T-cell (primary cell): ENCODE measurements around the gene SLC22A12. TPM values are rescaled to one million over a fixed set of nuclear protein-coding genes. Genes with fewer than 3 reads are reported as not detected.
"Not testable (repeated sequence)": the region's sequence is repeated elsewhere in the genome, so short reads cannot be mapped to it uniquely, and the experiment has no call there.

Source experiments
- ATAC-seq, 4 experiments: fragments of 200-7000 bp in 3 of 4; fragments of 150-1000 bp in 1 of 4; cut with Tn5 transposase; replicated peaks in 1 of 4; 1 replicate in 3 of 4; 2 replicates in 1 of 4; pipeline ENCODE4 v1.10.0; 2021; ENCODE audit warnings: moderate library complexity in 3 of 4, mild to moderate bottlenecking in 2 of 4, moderate number of reproducible peaks in 1 of 4
- CTCF ChIA-PET, 2 donors: fragments of 300-600 bp; sonication (Branson Sonifier 250); formaldehyde crosslinking; loops; one replicate each; lab custom pipeline; 2022; ENCODE audit warnings: antibody characterized with exemption in 2 of 2; lab: Charles Lee
- POLR2A ChIA-PET, 2 donors: fragments of 300-600 bp; sonication (Branson Sonifier 250); formaldehyde crosslinking; loops; one replicate each; lab custom pipeline; 2022; ENCODE audit warnings: antibody characterized with exemption in 2 of 2; lab: Charles Lee
- DNase-seq, 35 experiments: peaks; one replicate each; pipeline versions ENCODE4 v3.0.0 to v3.0.0-alpha.2; 2013 to 2023
- H3K27ac ChIP-seq: one replicate; pipeline ENCODE4 v1.5.1; 2013; ENCODE audit warnings: low read length
- H3K27me3 ChIP-seq, 2 experiments: replicated peaks in 1 of 2; 1 replicate in 1 of 2; 2 replicates in 1 of 2; pipeline versions ENCODE4 v1.6.1 to v1.7.0; 2013; ENCODE audit warnings: low read length in 1 of 2, mixed read lengths in 1 of 2; ENCODE audit not compliant: control insufficient read depth in 2 of 2, insufficient read depth in 2 of 2; ENCODE audit errors: extremely low read depth in 1 of 2
- H3K36me3 ChIP-seq, 2 donors: 1 replicate in 1 of 2; 2 replicates in 1 of 2; pipeline versions ENCODE4 v1.6.1 to v1.7.0; 2013; ENCODE audit warnings: low read length in 1 of 2; ENCODE audit not compliant: control insufficient read depth in 2 of 2, insufficient read depth in 1 of 2; ENCODE audit errors: extremely low read depth in 1 of 2
- H3K4me1 ChIP-seq, 2 experiments: 1 replicate in 1 of 2; 2 replicates in 1 of 2; pipeline versions ENCODE4 v1.6.1 to v1.7.0; 2013; ENCODE audit warnings: low read length in 2 of 2, mixed read lengths in 1 of 2; ENCODE audit not compliant: insufficient read depth in 2 of 2, control insufficient read depth in 1 of 2; ENCODE audit errors: extremely low read depth in 1 of 2
- H3K4me3 ChIP-seq, 2 donors: 1 replicate in 1 of 2; 2 replicates in 1 of 2; pipeline versions ENCODE4 v1.5.1 to v1.7.0; 2013; ENCODE audit warnings: mild to moderate bottlenecking in 2 of 2, low read length in 1 of 2, moderate library complexity in 1 of 2; ENCODE audit not compliant: control insufficient read depth in 1 of 2; ENCODE audit errors: extremely low read depth in 1 of 2
- H3K9me3 ChIP-seq: 2 replicates; pipeline ENCODE4 v1.7.0; 2013
- H3K27ac Mint-ChIP-seq, 2 donors: one replicate each; pipeline ENCODE4 v1.8.0; 2020 to 2021; ENCODE audit warnings: mild to moderate bottlenecking in 2 of 2, mixed read lengths in 2 of 2
- H3K27me3 Mint-ChIP-seq, 2 donors: one replicate each; pipeline ENCODE4 v1.8.0; 2021 to 2022; ENCODE audit warnings: mixed read lengths in 2 of 2
- H3K36me3 Mint-ChIP-seq: one replicate; pipeline ENCODE4 v1.8.0; 2021; ENCODE audit warnings: mixed read lengths
- H3K4me1 Mint-ChIP-seq, 3 donors: one replicate each; pipeline ENCODE4 v1.8.0; 2020 to 2022; ENCODE audit warnings: mixed read lengths in 3 of 3, mild to moderate bottlenecking in 1 of 3
- H3K4me3 Mint-ChIP-seq, 3 donors: one replicate each; pipeline ENCODE4 v1.8.0; 2020 to 2022; ENCODE audit warnings: mild to moderate bottlenecking in 3 of 3, mixed read lengths in 3 of 3, moderate library complexity in 3 of 3
- H3K9me3 Mint-ChIP-seq, 3 donors: one replicate each; pipeline ENCODE4 v1.8.0; 2020 to 2022; ENCODE audit warnings: mixed read lengths in 3 of 3
- WGBS: methylation state at CpG from one replicate; pipeline ENCODE4 v1.1.5; 2013; ENCODE audit warnings: missing lambda C conversion rate; ENCODE audit not compliant: insufficient coverage; 5-methylcytosine and 5-hydroxymethylcytosine counted together
- total RNA-seq, 35 experiments: library from RNA in 6 of 35; stranded (reverse) in 6 of 35; fragments of 120-200 nt in 1 of 35; gene quantifications; one replicate each; pipeline versions ENCODE4 v1.2.1 to v1.2.4 and lab custom pipeline; 2013 to 2026

Gene SLC22A12
- total RNA-seq, 5 donors from 2014 or later (not counting 1 experiment from before 2014, with no cell fraction given): not detected

DNA sequence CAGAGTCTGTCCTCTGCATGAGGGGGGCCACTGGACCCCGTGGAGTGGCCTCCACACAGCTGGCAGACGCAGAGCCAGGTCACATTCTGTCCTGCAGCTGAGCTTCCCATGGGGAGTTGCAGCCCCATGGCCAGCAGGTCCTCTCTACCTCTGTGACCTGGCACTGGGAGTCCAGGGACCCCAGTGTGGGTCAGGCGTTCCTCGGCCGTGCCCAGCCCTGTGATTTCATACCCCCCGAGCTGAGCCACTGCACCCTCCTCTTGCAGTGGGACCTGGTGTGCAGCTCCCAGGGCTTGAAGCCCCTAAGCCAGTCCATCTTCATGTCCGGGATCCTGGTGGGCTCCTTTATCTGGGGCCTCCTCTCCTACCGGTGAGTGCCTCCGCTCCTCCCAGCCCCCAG lies 32.2 kb upstream of the SLC22A12 start:
- Mint-ChIP-seq H3K27ac (no peak overlapping the region), H3K4me1 (peaks cover 0 to 5% (median 2%) of the 10 kb centered on the region in 3 donors), H3K36me3 (no peaks in the 10 kb centered on the region), H3K27me3 (peaks cover 3 to 8% of the 10 kb centered on the region in 2 donors), H3K9me3 (no peaks in the 10 kb centered on the region), H3K4me3 (no peak overlapping the region)
- WGBS: 85% methylated on average over 9 of the region's 9 CpGs
- H3K9me3 ChIP-seq: no peaks in the 10 kb centered on the region
- H3K27me3 ChIP-seq: peaks cover 0 to 44% of the 10 kb centered on the region in 2 experiments
- DNase-seq: no peak
- CTCF ChIA-PET: no interaction called here
- no peak for ATAC-seq
- no peak overlapping the region for H3K4me3 ChIP-seq
- POLR2A ChIA-PET: no interaction called here
- H3K36me3 ChIP-seq: no peaks in the 10 kb centered on the region
- no peak overlapping the region for H3K27ac ChIP-seq
- H3K4me1 ChIP-seq: no peaks in the 10 kb centered on the region

GRCh38 chr11:64559351-64560138 lies 31.5 kb upstream of the SLC22A12 start:
- H3K36me3 ChIP-seq: no peaks in the 10 kb centered on the region
- Mint-ChIP-seq H3K4me1 (peaks cover 0 to 5% (median 2%) of the 10 kb centered on the region in 3 donors), H3K9me3 (no peaks in the 10 kb centered on the region), H3K27me3 (peaks cover 3 to 8% of the 10 kb centered on the region in 2 donors), H3K36me3 (no peaks in the 10 kb centered on the region), H3K27ac (no peak overlapping the region), H3K4me3 (no peak overlapping the region)
- DNase-seq (no peak), ATAC-seq (no peak)
- H3K27ac ChIP-seq: no peak overlapping the region
- H3K4me1 ChIP-seq: no peaks in the 10 kb centered on the region
- POLR2A ChIA-PET: no interaction called here
- peaks cover 0 to 45% of the 10 kb centered on the region in 2 experiments for H3K27me3 ChIP-seq
- CTCF ChIA-PET: no interaction called here
- WGBS: 85% methylated on average over 15 of the region's 19 CpGs
- H3K9me3 ChIP-seq: no peaks in the 10 kb centered on the region
- H3K4me3 ChIP-seq: no peak overlapping the region

DNA sequence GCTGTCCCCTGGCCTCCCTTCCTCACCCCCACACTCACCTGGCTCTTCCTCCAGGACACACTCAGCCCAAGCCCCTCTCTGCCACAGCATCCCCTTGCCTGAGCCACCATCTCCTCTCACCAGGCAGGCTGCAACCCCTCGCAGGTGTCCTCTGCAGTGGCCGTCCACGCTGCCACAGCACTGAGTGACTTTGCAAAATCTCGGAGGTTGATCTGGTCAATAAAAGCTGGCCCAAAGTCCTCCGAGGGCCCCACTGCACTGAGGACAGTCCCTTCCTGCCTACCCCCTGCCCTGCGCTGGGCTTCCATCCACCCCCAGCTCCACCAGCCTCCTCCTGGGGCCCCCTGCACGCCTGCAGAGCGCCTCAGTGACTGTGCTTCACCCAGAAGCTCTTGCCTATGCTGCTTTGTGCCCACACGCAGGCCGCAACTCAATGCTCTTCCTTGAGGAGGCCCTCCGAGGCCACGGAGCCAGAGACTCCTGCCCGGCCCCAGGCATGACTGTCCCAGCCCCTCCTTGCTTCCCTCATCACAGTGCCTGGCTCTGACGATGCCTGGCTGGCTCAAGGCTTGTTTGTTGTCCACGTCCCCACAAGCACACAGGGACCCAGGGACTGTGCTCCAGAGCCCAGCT lies 30.8 kb upstream of the SLC22A12 start:
- H3K4me1 ChIP-seq: no peaks in the 10 kb centered on the region
- Mint-ChIP-seq H3K36me3 (no peaks in the 10 kb centered on the region), H3K4me3 (no peak overlapping the region), H3K4me1 (peaks cover 0 to 3% (median 0%) of the 10 kb centered on the region in 3 donors), H3K27ac (no peak overlapping the region), H3K9me3 (no peaks in the 10 kb centered on the region), H3K27me3 (peaks cover 3 to 10% of the 10 kb centered on the region in 2 donors)
- POLR2A ChIA-PET: no interaction called here
- H3K27ac ChIP-seq: no peak overlapping the region
- ATAC-seq: no peak
- no peak overlapping the region for H3K4me3 ChIP-seq
- H3K27me3 ChIP-seq: peaks cover 0 to 42% of the 10 kb centered on the region in 2 experiments
- DNase-seq: no peak
- no peaks in the 10 kb centered on the region for H3K9me3 ChIP-seq
- no peaks in the 10 kb centered on the region for H3K36me3 ChIP-seq
- 74% methylated on average over 15 of the region's 15 CpGs for WGBS
- CTCF ChIA-PET: no interaction called here

- peaks cover 0 to 3% (median 0%) of the 10 kb centered on the region in 3 donors for H3K4me1 Mint-ChIP-seq
- no peak overlapping the region for H3K27ac ChIP-seq
- H3K27ac Mint-ChIP-seq: no peak overlapping the region
- no peak for DNase-seq
- no peak overlapping the region for H3K4me3 Mint-ChIP-seq
- CTCF ChIA-PET: no interaction called here
- 93% methylated on average over 16 of the region's 16 CpGs for WGBS
- H3K27me3 Mint-ChIP-seq: peaks cover 3 to 10% of the 10 kb centered on the region in 2 donors
- no peak for ATAC-seq
- H3K4me3 ChIP-seq: no peak overlapping the region
- H3K4me1 ChIP-seq: no peaks in the 10 kb centered on the region
- peaks cover 0 to 42% of the 10 kb centered on the region in 2 experiments for H3K27me3 ChIP-seq
- H3K9me3 Mint-ChIP-seq: no peaks in the 10 kb centered on the region
- POLR2A ChIA-PET: no interaction called here
- no peaks in the 10 kb centered on the region for H3K36me3 Mint-ChIP-seq
- no peaks in the 10 kb centered on the region for H3K36me3 ChIP-seq
- H3K9me3 ChIP-seq: no peaks in the 10 kb centered on the region
Measured at GRCh38 chr11:64560941-64561340, 30.1 kb upstream of the SLC22A12 start.

GRCh38 chr11:64561429-64561828 lies 29.6 kb upstream of the SLC22A12 start:
- H3K27me3 ChIP-seq: peaks cover 0 to 41% of the 10 kb centered on the region in 2 experiments
- H3K9me3 Mint-ChIP-seq, H3K9me3 ChIP-seq, ATAC-seq, CTCF ChIA-PET, H3K4me1 Mint-ChIP-seq, H3K27ac Mint-ChIP-seq, H3K4me3 Mint-ChIP-seq, POLR2A ChIA-PET, H3K27ac ChIP-seq, H3K4me3 ChIP-seq, H3K36me3 ChIP-seq, H3K36me3 Mint-ChIP-seq, DNase-seq, H3K4me1 ChIP-seq: not testable (repeated sequence)
- H3K27me3 Mint-ChIP-seq: peaks cover 3 to 10% of the 10 kb centered on the region in 2 donors
- WGBS: 100% methylated on average over 1 of the region's 3 CpGs

GRCh38 chr11:64561984-64562722 lies 28.9 kb upstream of the SLC22A12 start:
- no peaks in the 10 kb centered on the region for H3K36me3 ChIP-seq
- WGBS: 88% methylated on average over 21 of the region's 29 CpGs
- ChIA-PET POLR2A (no interaction called here), CTCF (interaction anchor here in 1 of 2 donors (0.5 kb wide), 1 partner anchor 44 kb away, joined by 4 read pairs; no protein-coding TSS in a partner anchor)
- H3K27ac ChIP-seq: no peak overlapping the region
- H3K4me1 ChIP-seq: peaks cover 0 to 5% of the 10 kb centered on the region in 2 experiments
- no peaks in the 10 kb centered on the region for H3K9me3 ChIP-seq
- peaks cover 0 to 40% of the 10 kb centered on the region in 2 experiments for H3K27me3 ChIP-seq
- ATAC-seq (no peak), DNase-seq (no peak)
- Mint-ChIP-seq H3K27me3 (peaks cover 3 to 10% of the 10 kb centered on the region in 2 donors), H3K27ac (no peak overlapping the region), H3K4me1 (peaks cover 0 to 10% (median 4%) of the 10 kb centered on the region in 3 donors), H3K9me3 (no peaks in the 10 kb centered on the region), H3K36me3 (no peaks in the 10 kb centered on the region), H3K4me3 (no peak overlapping the region)
- H3K4me3 ChIP-seq: no peak overlapping the region
